ENCODE data around the gene ZBTB37. TPM values are rescaled to one million over a fixed set of nuclear protein-coding genes. Genes with fewer than 3 reads are reported as not detected.

ZBTB37 gene
- total and polyA plus RNA-seq, 9 donors, result 2.3 to 20.0 (median 14.7) TPM

DNA sequence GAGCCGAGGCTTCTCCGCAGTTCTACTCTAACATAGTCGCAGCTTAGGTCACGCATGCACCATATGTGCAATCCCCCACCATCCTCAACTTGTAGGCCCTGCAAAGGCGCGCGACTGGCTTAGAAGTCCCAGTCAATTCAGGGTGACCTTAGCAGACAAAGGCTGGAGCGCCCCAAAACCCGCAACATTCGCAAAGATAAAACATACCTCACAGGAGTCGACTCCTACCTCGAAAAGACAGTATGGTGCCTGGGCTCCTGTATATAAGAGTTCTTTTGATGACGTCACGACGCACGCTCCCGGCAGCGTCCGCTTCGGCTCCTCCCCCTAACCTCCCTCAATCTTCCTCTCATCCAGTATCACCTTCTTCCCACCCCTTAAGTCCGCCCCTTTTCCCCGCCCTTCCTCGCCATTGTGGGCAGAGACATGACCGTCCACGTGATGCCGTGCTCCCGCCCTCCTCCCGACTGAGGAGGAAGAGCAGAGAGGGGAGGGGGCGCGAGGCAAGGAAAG is 371 bp upstream of the ZBTB37 start, which contains the start of gene GAS5:
Gene GAS5, minus strand, starts transcription at position 237 of the 513 bp plus-strand sequence.
- Histone ChIP-seq H3K9me3 (no peaks in the 10 kb centered on the region), H3K4me1 (ENCODE audit: insufficient read depth) (peaks cover 8% of the 10 kb centered on the region), H3K27ac (peak within 1 kb of the TSS; percentile 93 to 97), H3K4me3 (peak within 1 kb of the TSS; percentile 98), H3K36me3 (no peaks in the 10 kb centered on the region), H3K27me3 (no peaks in the 10 kb centered on the region)
- intact Hi-C loops (cut with DNase I), result loop anchor here in 1 of 4 donors (5.0 kb wide), 1 partner anchor 391 kb away; the partner anchor contains the start of gene PRDX6
- DNase-seq, result peak; percentile 99 to 100 (median 100)
- 0 to 1% (median 1%) methylated on average over 28 to 30 of the region's 30 CpGs for WGBS, 3 donors
- TF ChIP-seq EP300 (IDR thresholded peaks at IDR 0.05) (peak; percentile 35), POLR2A (IDR thresholded peaks at IDR 0.05) (peak; percentile 92)
- TF ChIP-seq, protein P1, sequence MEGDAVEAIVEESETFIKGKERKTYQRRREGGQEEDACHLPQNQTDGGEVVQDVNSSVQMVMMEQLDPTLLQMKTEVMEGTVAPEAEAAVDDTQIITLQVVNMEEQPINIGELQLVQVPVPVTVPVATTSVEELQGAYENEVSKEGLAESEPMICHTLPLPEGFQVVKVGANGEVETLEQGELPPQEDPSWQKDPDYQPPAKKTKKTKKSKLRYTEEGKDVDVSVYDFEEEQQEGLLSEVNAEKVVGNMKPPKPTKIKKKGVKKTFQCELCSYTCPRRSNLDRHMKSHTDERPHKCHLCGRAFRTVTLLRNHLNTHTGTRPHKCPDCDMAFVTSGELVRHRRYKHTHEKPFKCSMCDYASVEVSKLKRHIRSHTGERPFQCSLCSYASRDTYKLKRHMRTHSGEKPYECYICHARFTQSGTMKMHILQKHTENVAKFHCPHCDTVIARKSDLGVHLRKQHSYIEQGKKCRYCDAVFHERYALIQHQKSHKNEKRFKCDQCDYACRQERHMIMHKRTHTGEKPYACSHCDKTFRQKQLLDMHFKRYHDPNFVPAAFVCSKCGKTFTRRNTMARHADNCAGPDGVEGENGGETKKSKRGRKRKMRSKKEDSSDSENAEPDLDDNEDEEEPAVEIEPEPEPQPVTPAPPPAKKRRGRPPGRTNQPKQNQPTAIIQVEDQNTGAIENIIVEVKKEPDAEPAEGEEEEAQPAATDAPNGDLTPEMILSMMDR (IDR thresholded peaks at IDR 0.05), result peak in 1 of 3 donors; percentile 11

DNA sequence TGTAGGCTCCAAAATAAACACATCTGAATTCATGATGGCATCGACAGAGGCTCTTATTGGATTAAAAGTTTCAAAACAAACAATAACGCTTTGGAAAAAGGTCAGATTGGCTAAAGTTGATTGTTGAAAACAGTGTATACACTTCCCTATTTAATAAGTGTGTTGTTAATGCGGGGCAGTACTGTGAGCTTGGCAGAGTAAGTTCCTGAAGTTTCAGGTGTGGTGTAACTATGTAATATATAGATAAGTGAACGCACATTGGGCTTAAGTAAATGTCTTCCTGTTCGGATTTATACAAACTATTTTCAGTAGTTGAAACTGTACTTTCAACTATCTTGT is 810 bp downstream of the ZBTB37 start:
- intact Hi-C loops (cut with DNase I), result loop anchor here in 1 of 4 donors (5.0 kb wide), 1 partner anchor 392 kb away; the partner anchor contains the start of gene PRDX6
- peaks cover 8% of the 10 kb centered on the region for H3K4me1 ChIP-seq (ENCODE audit: insufficient read depth)
- H3K4me3 ChIP-seq, result peak overlapping the region; percentile 98
- H3K27me3 ChIP-seq, result no peaks in the 10 kb centered on the region
- no peak for DNase-seq
- no peaks in the 10 kb centered on the region for H3K9me3 ChIP-seq
- H3K27ac ChIP-seq, result peak overlapping the region; percentile 93 to 97
- 4 to 5% (median 5%) methylated on average over 5 of the region's 5 CpGs for WGBS, 3 donors
- no peaks in the 10 kb centered on the region for H3K36me3 ChIP-seq
- TF ChIP-seq POLR2A (IDR thresholded peaks at IDR 0.05) (no peak), EP300 (IDR thresholded peaks at IDR 0.05) (no peak)
- TF ChIP-seq, protein P1 (IDR thresholded peaks at IDR 0.05), result no peak

DNA sequence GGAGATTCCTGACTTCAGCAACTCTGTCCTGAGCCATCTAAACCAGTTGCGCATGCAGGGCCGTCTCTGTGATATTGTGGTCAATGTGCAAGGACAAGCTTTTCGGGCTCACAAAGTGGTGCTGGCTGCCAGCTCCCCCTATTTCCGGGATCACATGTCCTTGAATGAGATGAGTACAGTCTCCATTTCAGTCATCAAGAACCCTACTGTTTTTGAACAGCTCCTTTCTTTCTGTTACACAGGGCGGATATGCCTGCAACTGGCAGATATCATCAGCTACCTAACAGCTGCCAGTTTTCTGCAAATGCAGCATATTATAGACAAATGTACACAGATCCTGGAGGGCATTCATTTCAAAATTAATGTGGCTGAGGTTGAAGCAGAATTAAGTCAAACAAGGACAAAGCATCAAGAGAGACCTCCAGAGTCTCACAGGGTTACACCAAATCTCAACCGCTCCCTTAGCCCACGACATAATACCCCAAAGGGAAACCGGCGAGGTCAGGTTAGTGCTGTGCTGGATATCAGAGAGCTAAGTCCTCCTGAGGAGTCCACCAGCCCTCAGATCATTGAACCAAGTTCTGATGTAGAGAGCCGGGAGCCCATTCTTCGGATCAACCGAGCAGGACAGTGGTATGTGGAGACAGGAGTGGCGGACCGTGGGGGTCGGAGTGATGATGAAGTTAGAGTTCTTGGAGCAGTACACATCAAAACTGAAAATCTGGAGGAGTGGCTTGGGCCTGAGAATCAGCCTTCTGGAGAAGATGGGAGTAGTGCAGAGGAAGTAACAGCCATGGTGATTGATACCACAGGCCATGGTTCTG is 2.3 kb downstream of the ZBTB37 start:
- TF ChIP-seq, protein P1 (IDR thresholded peaks at IDR 0.05), result no peak
- no peak for TF ChIP-seq EP300 (IDR thresholded peaks at IDR 0.05)
- no peak for TF ChIP-seq POLR2A (IDR thresholded peaks at IDR 0.05)

DNA sequence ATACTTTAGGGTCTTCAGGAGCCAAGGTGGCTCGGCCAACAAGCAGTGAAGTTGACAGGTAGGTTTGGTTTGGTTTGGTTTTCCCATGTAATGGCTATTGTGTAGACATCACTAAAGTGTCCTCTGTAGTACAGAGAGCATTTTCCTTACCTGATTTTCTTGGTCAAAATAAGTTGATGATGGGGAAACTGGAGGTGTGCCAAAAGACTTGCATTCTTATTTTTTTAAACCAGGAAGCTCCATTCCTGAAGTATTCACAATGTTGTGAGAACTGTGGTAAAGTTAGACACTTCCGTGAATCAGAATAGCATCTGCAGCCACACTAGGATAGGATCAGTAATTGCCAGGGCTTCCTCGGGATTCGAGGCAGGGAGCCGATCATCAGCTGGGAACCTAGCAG is 2.9 kb downstream of the ZBTB37 start:
- H3K4me1 ChIP-seq (ENCODE audit: insufficient read depth), result peaks cover 8% of the 10 kb centered on the region
- no peak for DNase-seq
- TF ChIP-seq, protein P1 (IDR thresholded peaks at IDR 0.05), result no peak
- no peak for TF ChIP-seq POLR2A (IDR thresholded peaks at IDR 0.05)
- no peak for TF ChIP-seq EP300 (IDR thresholded peaks at IDR 0.05)
- intact Hi-C loops (cut with DNase I), result no loop called here
- WGBS, 3 donors, result 83 to 91% (median 90%) methylated on average over 5 of the region's 5 CpGs
- H3K36me3 ChIP-seq, result no peaks in the 10 kb centered on the region
- H3K27ac ChIP-seq, result no peak overlapping the region
- no peaks in the 10 kb centered on the region for H3K9me3 ChIP-seq
- no peaks in the 10 kb centered on the region for H3K27me3 ChIP-seq
- no peak overlapping the region for H3K4me3 ChIP-seq

More for the DNA sequence above, 2.3 kb downstream of the ZBTB37 start:
- no peak overlapping the region for H3K4me3 ChIP-seq
- intact Hi-C loops (cut with DNase I), result no loop called here
- no peaks in the 10 kb centered on the region for H3K27me3 ChIP-seq
- WGBS, 3 donors, result 73 to 74% (median 73%) methylated on average over 15 of the region's 15 CpGs
- no peaks in the 10 kb centered on the region for H3K36me3 ChIP-seq
- H3K9me3 ChIP-seq, result no peaks in the 10 kb centered on the region
- H3K4me1 ChIP-seq (ENCODE audit: insufficient read depth), result peaks cover 8% of the 10 kb centered on the region
- peak in 2 of 5 donors; percentile 19 to 35 for DNase-seq
- no peak overlapping the region for H3K27ac ChIP-seq
